Left ventricle myocardium inferior (tissue), 1 donor: ENCODE results near the gene STAT4. TPM values are rescaled to one million over a fixed set of nuclear protein-coding genes. Genes with fewer than 3 reads are reported as not detected.
A peak's percentile ranks its signal among the peaks of the same experiment; 100 is the strongest.

Experiments
- DNase-seq: peaks from one replicate; pipeline ENCODE4 v3.0.0-alpha.2; 2020
- H3K27ac ChIP-seq: fragments of 200-600 bp; replicated peaks from 2 replicates; pipeline ENCODE4 v1.8.0; 2021
- H3K27me3 ChIP-seq: fragments of 200-600 bp; 2 replicates; pipeline ENCODE4 v1.8.0; 2021; ENCODE audit warnings: low read depth
- H3K36me3 ChIP-seq: fragments of 200-600 bp; 2 replicates; pipeline ENCODE4 v1.8.0; 2021
- H3K4me1 ChIP-seq: fragments of 200-600 bp; 2 replicates; pipeline ENCODE4 v1.8.0; 2021
- H3K4me3 ChIP-seq: fragments of 200-600 bp; 2 replicates; pipeline ENCODE4 v1.8.0; 2021; ENCODE audit warnings: mild to moderate bottlenecking, moderate library complexity
- H3K9me3 ChIP-seq: fragments of 200-600 bp; replicated peaks from 2 replicates; pipeline ENCODE4 v1.8.0; 2021
- intact Hi-C: fragments of 100-400 bp; cut with micrococcal nuclease; formaldehyde crosslinking; loops from one replicate; pipeline ENCODE4 v1.11.0; 2022
- total RNA-seq: library from RNA; stranded (reverse); fragmentation: NEBNext Ultra II Directional; extraction: Animal tissue kit (Norgen Biotek cat#: 25700); gene quantifications from one replicate; pipeline ENCODE4 v1.2.1, GENCODE V29; 2021
- TF ChIP-seq, protein P1 (sequence below): fragments of 200-600 bp; IDR thresholded peaks from 2 replicates; pipeline ENCODE4 v1.8.0; 2021; ENCODE audit warnings: antibody characterized with exemption, mild to moderate bottlenecking, borderline replicate concordance
- donor health status: DM: no; HTN: yes; CAD: no; lungs with severe emphysema.

Gene STAT4
- total RNA-seq, 1 donor from 2014 or later: 0.82 TPM

DNA sequence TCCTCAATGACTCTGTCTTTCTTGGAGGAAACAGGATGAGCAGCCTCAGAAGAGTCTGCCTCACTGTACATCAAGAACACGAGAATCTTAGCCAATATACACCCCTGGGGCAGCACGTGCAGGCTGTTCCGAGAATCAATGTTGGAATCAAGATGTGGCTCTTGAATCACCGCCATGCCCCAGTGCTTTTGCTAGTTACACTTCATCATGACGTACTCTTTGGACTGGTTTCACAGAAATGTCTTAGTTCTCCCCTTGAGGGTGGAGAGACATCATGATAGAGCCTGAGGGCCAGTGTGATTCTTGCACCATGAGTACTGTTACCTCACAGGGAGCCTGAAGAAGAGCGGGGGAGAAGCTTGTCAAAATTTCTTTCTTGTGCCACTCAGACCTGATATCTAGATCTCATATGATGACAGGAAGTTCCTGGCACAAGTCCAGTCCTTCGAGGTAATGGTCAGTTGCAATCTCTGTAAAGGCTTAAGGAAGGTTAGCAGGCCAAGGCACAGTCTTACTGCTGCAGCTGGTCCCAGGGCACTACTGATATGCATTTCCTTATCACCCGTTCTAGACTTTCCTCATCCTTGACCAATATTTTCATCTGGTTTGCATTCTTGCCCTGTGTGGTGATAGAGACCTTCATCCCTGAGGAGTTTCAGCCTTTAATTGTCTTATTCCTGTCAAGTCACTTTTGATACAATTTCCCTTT is 28.2 kb upstream of the STAT4 start:
- Histone ChIP-seq H3K27me3 (no peaks in the 10 kb centered on the region), H3K36me3 (no peaks in the 10 kb centered on the region), H3K4me3 (no peak overlapping the region), H3K4me1 (peaks cover 6% of the 10 kb centered on the region), H3K27ac (peak overlapping the region; percentile 21), H3K9me3 (no peaks in the 10 kb centered on the region)
- intact Hi-C loops: no loop called here
- TF ChIP-seq, protein P1, sequence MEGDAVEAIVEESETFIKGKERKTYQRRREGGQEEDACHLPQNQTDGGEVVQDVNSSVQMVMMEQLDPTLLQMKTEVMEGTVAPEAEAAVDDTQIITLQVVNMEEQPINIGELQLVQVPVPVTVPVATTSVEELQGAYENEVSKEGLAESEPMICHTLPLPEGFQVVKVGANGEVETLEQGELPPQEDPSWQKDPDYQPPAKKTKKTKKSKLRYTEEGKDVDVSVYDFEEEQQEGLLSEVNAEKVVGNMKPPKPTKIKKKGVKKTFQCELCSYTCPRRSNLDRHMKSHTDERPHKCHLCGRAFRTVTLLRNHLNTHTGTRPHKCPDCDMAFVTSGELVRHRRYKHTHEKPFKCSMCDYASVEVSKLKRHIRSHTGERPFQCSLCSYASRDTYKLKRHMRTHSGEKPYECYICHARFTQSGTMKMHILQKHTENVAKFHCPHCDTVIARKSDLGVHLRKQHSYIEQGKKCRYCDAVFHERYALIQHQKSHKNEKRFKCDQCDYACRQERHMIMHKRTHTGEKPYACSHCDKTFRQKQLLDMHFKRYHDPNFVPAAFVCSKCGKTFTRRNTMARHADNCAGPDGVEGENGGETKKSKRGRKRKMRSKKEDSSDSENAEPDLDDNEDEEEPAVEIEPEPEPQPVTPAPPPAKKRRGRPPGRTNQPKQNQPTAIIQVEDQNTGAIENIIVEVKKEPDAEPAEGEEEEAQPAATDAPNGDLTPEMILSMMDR: no peak
- DNase-seq: peak; percentile 52

DNA sequence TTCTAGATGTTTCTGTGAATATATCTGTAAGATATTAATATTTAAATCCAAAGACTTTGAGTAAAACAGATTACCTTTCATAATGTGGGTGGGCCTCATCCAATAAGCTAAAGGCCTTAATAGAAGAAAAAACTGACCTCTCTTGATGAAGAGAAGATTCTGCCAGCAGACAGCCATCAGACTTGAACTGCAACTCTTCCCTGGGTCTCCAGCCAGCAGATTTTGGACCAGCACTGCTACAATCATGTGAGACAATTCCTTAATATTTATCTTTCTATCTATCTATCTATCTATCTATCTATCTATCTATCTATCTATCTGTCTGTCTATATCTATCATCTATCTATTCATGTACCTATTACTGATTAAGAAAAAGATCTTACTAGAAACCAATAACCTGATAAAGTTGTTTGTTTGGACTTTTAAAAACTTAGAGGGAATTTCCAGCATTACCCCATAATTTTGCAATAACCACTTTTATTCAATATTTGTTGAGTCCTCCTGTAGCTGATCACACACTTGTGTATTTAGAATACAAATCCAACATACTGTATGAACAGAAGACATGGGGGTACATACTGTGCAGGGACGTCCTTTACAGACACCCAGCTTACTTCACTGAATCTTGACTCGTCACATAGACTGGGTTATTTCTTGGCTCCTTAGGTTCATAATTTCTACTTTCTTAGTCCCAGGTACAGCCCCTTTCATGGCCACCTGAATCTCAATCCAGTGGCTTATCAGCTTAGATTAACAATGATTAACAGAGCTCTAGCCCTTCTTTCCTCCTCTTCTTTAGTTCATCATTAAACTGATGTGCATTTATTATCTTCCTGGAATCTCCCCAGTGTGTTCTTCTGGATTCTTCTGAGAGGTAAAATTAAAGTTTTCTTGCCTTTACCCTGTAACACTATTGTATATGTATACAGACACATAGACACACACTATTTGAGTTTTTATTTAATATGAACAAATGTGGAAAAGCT is 27.2 kb upstream of the STAT4 start:
- peak overlapping the region; percentile 21 for H3K27ac ChIP-seq

DNA sequence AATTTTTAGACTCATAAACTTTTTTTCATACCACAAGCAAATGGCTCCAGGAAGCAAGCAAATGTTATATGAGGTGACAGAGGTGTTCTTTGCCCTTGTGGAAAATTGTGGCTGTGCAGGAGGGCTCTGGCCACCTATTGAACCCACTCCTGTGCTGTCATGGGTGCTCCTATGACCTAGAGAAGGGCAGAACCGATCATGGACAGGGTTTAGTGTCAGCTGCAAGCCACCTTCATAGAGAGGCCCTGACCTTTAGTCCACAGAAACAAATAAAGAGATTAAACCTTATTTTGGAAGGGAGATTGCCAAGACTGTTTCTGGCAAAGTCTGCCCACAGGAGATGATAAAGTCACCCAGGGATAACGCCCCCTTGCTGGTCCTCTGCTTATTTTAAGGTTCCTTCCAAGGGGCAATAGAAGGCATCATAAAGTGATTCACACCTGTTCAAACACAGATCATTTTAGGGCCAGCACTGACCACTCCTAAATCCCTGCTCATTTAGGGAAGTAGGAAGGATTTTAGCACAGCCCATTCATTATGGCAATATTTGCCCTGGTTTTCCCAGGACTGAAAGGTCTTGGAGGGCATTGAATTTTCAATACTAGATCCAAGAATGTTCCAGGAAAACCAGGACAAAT is 26.1 kb upstream of the STAT4 start:
- DNase-seq: no peak
- H3K4me3 ChIP-seq: no peak overlapping the region
- intact Hi-C loops: no loop called here
- H3K4me1 ChIP-seq: peaks cover 18% of the 10 kb centered on the region
- no peak overlapping the region for H3K27ac ChIP-seq
- H3K9me3 ChIP-seq: no peaks in the 10 kb centered on the region
- H3K36me3 ChIP-seq: no peaks in the 10 kb centered on the region
- no peaks in the 10 kb centered on the region for H3K27me3 ChIP-seq
- TF ChIP-seq, protein P1: no peak

More for the DNA sequence above, 27.2 kb upstream of the STAT4 start:
- Histone ChIP-seq H3K36me3 (no peaks in the 10 kb centered on the region), H3K4me3 (no peak overlapping the region), H3K4me1 (peaks cover 7% of the 10 kb centered on the region), H3K27me3 (no peaks in the 10 kb centered on the region), H3K9me3 (no peaks in the 10 kb centered on the region)
- no peak for DNase-seq
- TF ChIP-seq, protein P1: no peak
- intact Hi-C loops: no loop called here

DNA sequence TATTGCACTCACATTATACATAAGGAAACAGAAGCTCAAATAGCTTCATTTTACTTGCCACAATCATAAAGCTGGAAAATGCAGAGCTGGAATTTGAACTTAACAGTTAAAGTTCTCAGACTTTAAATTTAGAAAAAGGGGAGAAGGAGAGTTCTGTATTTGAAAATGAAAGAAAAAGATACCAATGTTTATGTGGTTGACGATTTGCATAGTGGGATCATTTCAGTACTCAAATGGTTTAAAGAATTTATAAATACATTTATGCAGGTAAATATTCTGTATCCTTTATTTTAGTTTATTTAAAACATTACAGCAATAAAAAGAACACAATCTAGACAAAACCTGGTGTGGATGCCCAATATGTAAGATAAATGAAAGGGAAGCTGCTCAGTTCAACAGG is 25.5 kb upstream of the STAT4 start:
- Histone ChIP-seq H3K4me1 (peaks cover 24% of the 10 kb centered on the region), H3K27me3 (no peaks in the 10 kb centered on the region), H3K4me3 (no peak overlapping the region), H3K36me3 (no peaks in the 10 kb centered on the region), H3K27ac (no peak overlapping the region), H3K9me3 (no peaks in the 10 kb centered on the region)
- TF ChIP-seq, protein P1: no peak
- DNase-seq: no peak
- intact Hi-C loops: no loop called here

DNA sequence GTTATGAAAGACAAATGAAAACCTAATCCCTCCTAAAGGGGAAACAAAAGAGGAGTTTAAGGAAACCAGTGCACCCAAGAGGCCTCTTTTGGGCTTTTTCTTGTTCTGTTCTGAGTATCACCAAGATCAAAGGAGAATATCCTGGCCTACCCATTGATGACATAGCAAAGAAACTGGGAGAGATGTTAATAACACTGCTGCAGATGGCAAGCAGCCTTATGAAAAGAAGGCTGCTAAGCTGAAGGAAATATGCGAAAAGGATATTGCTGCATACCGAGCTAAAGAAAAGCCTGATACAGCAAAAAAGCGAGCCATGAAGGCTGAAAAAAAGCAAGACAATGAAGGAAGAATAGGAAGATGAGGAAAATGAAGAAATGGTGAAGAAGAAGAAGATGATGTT is 23.6 kb upstream of the STAT4 start:
- TF ChIP-seq, protein P1: no peak
- intact Hi-C loops: no loop called here
- no peak overlapping the region for H3K4me3 ChIP-seq
- no peaks in the 10 kb centered on the region for H3K36me3 ChIP-seq
- no peak for DNase-seq
- no peaks in the 10 kb centered on the region for H3K27me3 ChIP-seq
- peaks cover 26% of the 10 kb centered on the region for H3K4me1 ChIP-seq
- no peak overlapping the region for H3K27ac ChIP-seq
- H3K9me3 ChIP-seq: no peaks in the 10 kb centered on the region
